PC-9 (cell line): ENCODE data around the gene SALL2. TPM values are rescaled to one million over a fixed set of nuclear protein-coding genes. Genes with fewer than 3 reads are reported as not detected.

Source experiments
- BruUV-seq: library from RNA; stranded (reverse); fragments of 400-500 nt; replicated peaks from 2 replicates; lab custom pipeline; 2021; lab: Mats Ljungman, UMichigan
- CTCF ChIA-PET: fragments of 300-600 bp; sonication (Branson Sonifier 250); formaldehyde crosslinking; loops from one replicate; lab custom pipeline; 2022; ENCODE audit warnings: antibody characterized with exemption; lab: Charles Lee
- POLR2A ChIA-PET: fragments of 300-600 bp; sonication (Branson Sonifier 250); formaldehyde crosslinking; loops from one replicate; lab custom pipeline; 2022; ENCODE audit warnings: antibody characterized with exemption; ENCODE audit not compliant: unreplicated experiment; lab: Charles Lee
- DNase-seq, 2 experiments: peaks; one replicate each; pipeline versions ENCODE4 v3.0.0 to v3.0.0-alpha.2; 2015 to 2022; ENCODE audit warnings: mixed read lengths in 1 of 2
- H2AFZ ChIP-seq: fragments of 200-600 bp; sonication (generic); 2 replicates; pipeline ENCODE4 v1.8.1; 2017; ENCODE audit warnings: antibody characterized with exemption
- H3F3A ChIP-seq: fragments of 200-600 bp; sonication (generic); 2 replicates; pipeline ENCODE4 v1.8.1; 2017; ENCODE audit warnings: antibody characterized with exemption, mild to moderate bottlenecking, low read depth; ENCODE audit not compliant: insufficient read depth
- H3K27ac ChIP-seq: fragments of 200-600 bp; sonication (generic); 2 replicates; pipeline ENCODE4 v1.6.1; 2016; ENCODE audit warnings: mixed run types
- H3K27me3 ChIP-seq: fragments of 200-600 bp; sonication (generic); 2 replicates; pipeline ENCODE4 v1.6.1; 2016; ENCODE audit warnings: low read depth, mixed run types; ENCODE audit not compliant: insufficient read depth
- H3K36me3 ChIP-seq: fragments of 200-600 bp; sonication (generic); 2 replicates; pipeline ENCODE4 v1.6.1; 2016; ENCODE audit warnings: low read depth, mixed run types
- H3K4me1 ChIP-seq: fragments of 200-600 bp; sonication (generic); replicated peaks from 2 replicates; pipeline ENCODE4 v1.6.1; 2016; ENCODE audit warnings: mixed run types; ENCODE audit not compliant: insufficient read depth
- H3K4me2 ChIP-seq: fragments of 200-600 bp; sonication (generic); 2 replicates; pipeline ENCODE4 v1.6.1; 2017; ENCODE audit warnings: mixed run types
- H3K4me3 ChIP-seq: fragments of 200-600 bp; sonication (generic); 2 replicates; pipeline ENCODE4 v1.6.1; 2016; ENCODE audit warnings: mixed run types
- H3K79me2 ChIP-seq: fragments of 200-600 bp; sonication (generic); 2 replicates; pipeline ENCODE4 v1.6.1; 2017; ENCODE audit warnings: low read depth, mixed run types
- H3K9me2 ChIP-seq: fragments of 200-600 bp; sonication (generic); 2 replicates; pipeline ENCODE4 v1.8.1; 2017; ENCODE audit warnings: mild to moderate bottlenecking; ENCODE audit not compliant: insufficient read depth
- H3K9me3 ChIP-seq: fragments of 200-600 bp; sonication (generic); 2 replicates; pipeline ENCODE4 v1.8.1; 2016; ENCODE audit warnings: low read depth; ENCODE audit not compliant: insufficient read depth
- H4K20me1 ChIP-seq: fragments of 200-600 bp; sonication (generic); 2 replicates; pipeline ENCODE4 v1.8.1; 2017; ENCODE audit not compliant: insufficient read depth
- CTCF ChIP-seq: fragments of 200-600 bp; sonication (generic); conservative IDR thresholded peaks from 2 replicates; pipeline ENCODE4 v1.6.1; 2017; ENCODE audit warnings: mixed run types, antibody characterized with exemption, mild to moderate bottlenecking, moderate library complexity
- EZH2 ChIP-seq: fragments of 200-600 bp; sonication (generic); IDR thresholded peaks from 2 replicates; pipeline ENCODE4 v1.8.0; 2017; ENCODE audit warnings: antibody characterized with exemption, low read depth
- intact Hi-C: fragments of 100-400 bp; cut with micrococcal nuclease; formaldehyde crosslinking; loops from one replicate; pipeline ENCODE4 v1.10.0; 2022; ENCODE audit not compliant: unreplicated experiment
- total RNA-seq: library from RNA; stranded (reverse); gene quantifications from 2 replicates; pipeline ENCODE4 v1.2.3, GENCODE V29; 2021

Gene SALL2
- total RNA-seq, 1 experiment from 2014 or later: 10.9 TPM

GRCh38 chr14:21526672-21527317 is 649 bp upstream of the SALL2 start:
- Histone ChIP-seq H3K27me3 (no peaks in the 10 kb centered on the region), H3K4me3 (peak overlapping the region; percentile 57; the same call in 1 of the 2 replicates), H2AFZ (0 out of 2 replicates have a peak overlapping the region, but pooled peaks have one; percentile 75), H3K4me2 (peak overlapping the region; percentile 72), H3F3A (peaks cover 14% of the 10 kb centered on the region; the same call in 1 of the 2 replicates), H4K20me1 (no peaks in the 10 kb centered on the region), H3K27ac (no peak overlapping the region), H3K36me3 (no peaks in the 10 kb centered on the region), H3K4me1 (peaks cover 21% of the 10 kb centered on the region), H3K9me2 (no peaks in the 10 kb centered on the region), H3K9me3 (no peaks in the 10 kb centered on the region), H3K79me2 (no peaks in the 10 kb centered on the region)
- ChIA-PET POLR2A (interaction anchor here (0.6 to 0.9 kb wide), 6 partner anchors 10 to 1239 kb away, joined by 3 to 11 read pairs (median 4); partner anchors contain the start of gene METTL3), CTCF (interaction anchor here (0.5 to 0.6 kb wide), 2 partner anchors 28 to 50 kb away, joined by 3 to 13 read pairs; partner anchors contain the start of genes RAB2B and TOX4)
- intact Hi-C loops: no loop called here
- no TSS peak for BruUV-seq
- DNase-seq: no peak
- TF ChIP-seq EZH2: no peak
- no peak for TF ChIP-seq CTCF

GRCh38 chr14:21525571-21525961 is 580 bp downstream of the SALL2 start:
- H3K79me2 ChIP-seq: no peaks in the 10 kb centered on the region
- DNase-seq: no peak
- no peaks in the 10 kb centered on the region for H3K9me2 ChIP-seq
- ChIA-PET POLR2A (interaction anchor here (0.6 to 0.9 kb wide), 4 partner anchors 15 to 89 kb away, joined by 4 to 11 read pairs (median 6); partner anchors contain the start of genes CHD8 and METTL3), CTCF (interaction anchor here (0.6 to 0.7 kb wide), 2 partner anchors 13 to 832 kb away, joined by 6 to 7 read pairs; no protein-coding TSS in a partner anchor)
- BruUV-seq: TSS peak; percentile 34
- H3K27ac ChIP-seq: no peak overlapping the region
- H3K36me3 ChIP-seq: no peaks in the 10 kb centered on the region
- peaks cover 21% of the 10 kb centered on the region for H3K4me1 ChIP-seq
- H2AFZ ChIP-seq: no peak overlapping the region
- H3K4me2 ChIP-seq: peak overlapping the region; percentile 72
- no peaks in the 10 kb centered on the region for H3K9me3 ChIP-seq
- no peaks in the 10 kb centered on the region for H4K20me1 ChIP-seq
- no peaks in the 10 kb centered on the region for H3K27me3 ChIP-seq
- intact Hi-C loops: no loop called here
- peak overlapping the region; percentile 57; the same call in 1 of the 2 replicates for H3K4me3 ChIP-seq
- TF ChIP-seq EZH2: no peak
- no peak for TF ChIP-seq CTCF
- peaks cover 14% of the 10 kb centered on the region; the same call in 1 of the 2 replicates for H3F3A ChIP-seq

GRCh38 chr14:21524575-21525490 is 1.3 kb downstream of the SALL2 start:
- DNase-seq: no peak
- no TSS peak for BruUV-seq
- Histone ChIP-seq H4K20me1 (no peaks in the 10 kb centered on the region), H3K36me3 (no peaks in the 10 kb centered on the region), H3K4me1 (peaks cover 21% of the 10 kb centered on the region), H3K4me3 (no peak overlapping the region), H3F3A (peaks cover 14% of the 10 kb centered on the region; the same call in 1 of the 2 replicates), H3K4me2 (peak overlapping the region; percentile 72; the same call in 1 of the 2 replicates), H2AFZ (no peak overlapping the region), H3K27me3 (no peaks in the 10 kb centered on the region), H3K79me2 (no peaks in the 10 kb centered on the region), H3K9me2 (no peaks in the 10 kb centered on the region), H3K27ac (no peak overlapping the region), H3K9me3 (no peaks in the 10 kb centered on the region)
- ChIA-PET CTCF (interaction anchor here (0.6 to 0.7 kb wide), 2 partner anchors 13 to 831 kb away, joined by 6 to 7 read pairs; no protein-coding TSS in a partner anchor), POLR2A (interaction anchor here (0.6 kb wide), 1 partner anchor 69 kb away, joined by 11 read pairs; the partner anchor contains the start of gene CHD8)
- TF ChIP-seq EZH2: no peak
- TF ChIP-seq CTCF: no peak
- intact Hi-C loops: no loop called here
